Ramos (cell line): ENCODE results near the gene RAB3C.

Experiments used
- in situ Hi-C: fragments of 300-500 bp; cut with MboI; formaldehyde crosslinking; loops from one replicate; pipeline ENCODE4 v1.14.3; 2022; ENCODE audit warnings: low sequenced_read_pairs; ENCODE audit not compliant: unreplicated experiment

RAB3C gene

DNA sequence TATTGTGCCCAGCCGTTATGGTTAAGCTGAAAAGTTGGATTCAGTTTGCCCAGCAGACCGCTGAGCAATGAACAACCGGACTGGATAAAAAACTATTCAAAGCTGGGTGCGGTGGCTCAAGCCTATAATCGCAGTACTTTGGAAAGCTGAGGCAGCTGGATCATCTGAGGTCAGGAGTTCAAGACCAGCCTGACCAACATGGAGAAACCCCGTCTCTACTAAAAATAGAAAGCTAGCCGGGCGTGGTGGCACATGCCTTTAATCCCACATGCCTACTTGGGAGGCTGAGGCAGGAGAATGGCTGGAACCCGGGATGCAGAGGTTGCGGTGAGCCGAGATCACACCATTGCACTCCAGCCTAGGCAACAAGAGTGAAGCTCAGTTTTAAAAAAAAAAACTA lies 318.4 kb downstream of the RAB3C start:
- in situ Hi-C loops: no loop called here

DNA sequence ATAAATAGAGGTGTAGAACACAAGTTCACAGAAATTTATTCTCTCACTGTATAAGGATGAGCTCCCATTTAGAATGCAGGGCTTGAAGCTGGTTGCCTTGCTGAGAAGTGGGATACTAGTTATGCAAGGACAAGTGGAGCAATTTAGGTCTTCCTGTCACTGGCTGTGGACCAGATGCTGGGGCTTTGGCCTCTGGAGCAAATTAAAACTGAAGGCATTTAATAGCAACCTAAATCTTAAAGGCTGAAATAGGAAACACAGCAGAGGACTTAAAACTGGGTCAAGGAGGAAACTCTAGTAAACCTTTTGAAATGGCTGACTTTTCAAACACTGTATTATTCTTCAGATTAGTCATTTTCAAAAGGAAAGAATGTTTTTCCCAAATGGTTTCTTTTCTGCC lies 319.4 kb downstream of the RAB3C start:
- in situ Hi-C loops: no loop called here

DNA sequence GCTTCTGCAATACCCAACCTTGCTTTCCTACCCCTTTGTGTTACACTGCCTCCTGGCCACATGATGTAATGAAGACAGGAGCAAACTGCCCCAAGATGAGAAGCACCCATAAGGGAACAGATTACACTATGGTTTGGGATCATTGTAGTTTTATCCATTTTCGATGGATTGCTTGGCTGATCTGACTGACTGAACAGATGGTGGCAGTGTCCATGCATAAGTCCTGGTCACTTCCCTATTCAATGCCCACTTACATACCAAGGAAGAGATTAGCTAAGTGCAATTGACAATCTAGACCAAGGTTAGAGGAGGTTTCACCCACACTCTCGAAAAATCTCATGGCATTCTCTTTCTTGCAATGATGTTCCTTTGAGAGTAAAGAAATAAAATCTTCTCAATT lies 319.9 kb downstream of the RAB3C start:
- in situ Hi-C loops: no loop called here

DNA sequence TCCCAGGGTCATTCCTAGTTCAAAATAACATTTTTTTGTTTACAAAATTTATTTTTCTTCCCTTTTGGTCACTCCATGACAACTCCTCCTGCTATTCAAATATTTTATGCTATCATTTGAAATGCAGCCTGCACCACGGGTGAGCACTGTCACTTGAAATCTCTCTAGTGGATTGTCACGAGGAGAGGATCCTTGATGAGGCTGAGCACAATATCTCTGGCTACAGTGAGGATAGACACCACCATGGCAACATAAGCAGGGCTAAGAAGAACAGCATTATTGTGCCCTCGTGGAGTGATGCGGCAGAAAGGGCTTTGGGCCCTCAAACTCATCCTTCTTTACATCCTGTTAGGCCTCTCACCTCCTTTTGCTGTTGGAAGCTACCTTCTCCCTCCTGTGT lies 321.9 kb downstream of the RAB3C start:
- in situ Hi-C loops: no loop called here

DNA sequence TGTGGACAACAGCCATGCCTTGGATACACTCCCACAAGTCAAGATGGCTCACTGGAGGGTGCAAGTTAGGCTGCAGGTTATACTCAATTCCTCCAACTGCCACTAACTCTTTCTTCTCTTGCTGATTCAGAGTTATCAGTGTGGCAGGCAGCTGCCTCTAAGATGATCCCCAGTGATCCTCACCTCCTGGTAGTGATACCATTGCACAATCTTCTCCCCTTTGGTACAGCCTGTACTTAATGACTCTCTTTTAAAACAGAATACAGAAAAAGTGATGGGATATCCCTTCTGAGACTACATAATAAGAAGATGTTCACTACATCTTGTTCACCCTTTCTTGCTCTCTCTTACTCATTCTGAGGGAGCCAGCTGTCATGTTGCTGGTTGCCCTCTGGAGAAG lies 323.1 kb downstream of the RAB3C start:
- in situ Hi-C loops: no loop called here
